PC-9 (cell line): ENCODE data around the gene SVOPL.

Source experiments
- EZH2 ChIP-seq: fragments of 200-600 bp; sonication (generic); IDR thresholded peaks from 2 replicates; pipeline ENCODE4 v1.8.0; 2017; ENCODE audit warnings: antibody characterized with exemption, low read depth
- TF ChIP-seq, protein P1 (sequence below): fragments of 200-600 bp; sonication (generic); conservative IDR thresholded peaks from 2 replicates; pipeline ENCODE4 v1.6.1; 2017; ENCODE audit warnings: mixed run types, antibody characterized with exemption, mild to moderate bottlenecking, moderate library complexity

GRCh38 chr7:138658889-138659288 is 42.3 kb downstream of the SVOPL start:
- TF ChIP-seq, protein P1, sequence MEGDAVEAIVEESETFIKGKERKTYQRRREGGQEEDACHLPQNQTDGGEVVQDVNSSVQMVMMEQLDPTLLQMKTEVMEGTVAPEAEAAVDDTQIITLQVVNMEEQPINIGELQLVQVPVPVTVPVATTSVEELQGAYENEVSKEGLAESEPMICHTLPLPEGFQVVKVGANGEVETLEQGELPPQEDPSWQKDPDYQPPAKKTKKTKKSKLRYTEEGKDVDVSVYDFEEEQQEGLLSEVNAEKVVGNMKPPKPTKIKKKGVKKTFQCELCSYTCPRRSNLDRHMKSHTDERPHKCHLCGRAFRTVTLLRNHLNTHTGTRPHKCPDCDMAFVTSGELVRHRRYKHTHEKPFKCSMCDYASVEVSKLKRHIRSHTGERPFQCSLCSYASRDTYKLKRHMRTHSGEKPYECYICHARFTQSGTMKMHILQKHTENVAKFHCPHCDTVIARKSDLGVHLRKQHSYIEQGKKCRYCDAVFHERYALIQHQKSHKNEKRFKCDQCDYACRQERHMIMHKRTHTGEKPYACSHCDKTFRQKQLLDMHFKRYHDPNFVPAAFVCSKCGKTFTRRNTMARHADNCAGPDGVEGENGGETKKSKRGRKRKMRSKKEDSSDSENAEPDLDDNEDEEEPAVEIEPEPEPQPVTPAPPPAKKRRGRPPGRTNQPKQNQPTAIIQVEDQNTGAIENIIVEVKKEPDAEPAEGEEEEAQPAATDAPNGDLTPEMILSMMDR, result no peak
- no peak for TF ChIP-seq EZH2
